K562 (cell line): ENCODE measurements around the gene SPTLC1. TPM values are rescaled to one million over a fixed set of nuclear protein-coding genes. Genes with fewer than 3 reads are reported as not detected.

ENCODE experiments used
- CREB3 ChIP-seq: fragments of 450-650 bp; conservative IDR thresholded peaks from 2 replicates; pipeline ENCODE4 v1.6.1; 2016; ENCODE audit warnings: missing genetic modification characterization, low read depth, mild to moderate bottlenecking, missing compliant biosample characterization, moderate library complexity
- GATA2 ChIP-seq: sonication (generic); formaldehyde crosslinking; IDR thresholded peaks from 2 replicates; pipeline ENCODE4 v1.4.0; 2020; ENCODE audit warnings: mild to moderate bottlenecking, missing genetic modification reagents
- KDM5B ChIP-seq: fragments of 200-600 bp; sonication (generic); IDR thresholded peaks from 2 replicates; pipeline ENCODE4 v1.6.1; 2012; ENCODE audit warnings: low read depth, mild to moderate bottlenecking, moderate library complexity, low read length, control low read depth, inconsistent platforms; ENCODE audit not compliant: insufficient replicate concordance
- MTA2 ChIP-seq: fragments of 450-650 bp; IDR thresholded peaks from 2 replicates; pipeline ENCODE4 v1.6.1; 2016; ENCODE audit warnings: low read depth
- NCOA1 ChIP-seq: fragments of 450-650 bp; IDR thresholded peaks from 2 replicates; pipeline ENCODE4 v1.6.1; 2016; ENCODE audit warnings: low read depth
- NFIC ChIP-seq: fragments of 450-650 bp; IDR thresholded peaks from 2 replicates; pipeline ENCODE4 v1.6.1; 2017; ENCODE audit warnings: mild to moderate bottlenecking, inconsistent platforms
- NR2C1 ChIP-seq, 2 experiments: fragments of 450-650 bp; IDR thresholded peaks; 2 replicates each; pipeline ENCODE4 v1.6.1; 2017; ENCODE audit warnings: mild to moderate bottlenecking in 2 of 2, antibody characterized with exemption in 1 of 2, inconsistent platforms in 1 of 2, missing compliant biosample characterization in 1 of 2, missing genetic modification characterization in 1 of 2
- SMARCA4 ChIP-seq: fragments of 450-650 bp; IDR thresholded peaks from 2 replicates; pipeline ENCODE4 v1.6.1; 2016
- STAT5B ChIP-seq: fragments of 250-450 bp; sonication (Bioruptor Pico); IDR thresholded peaks from 2 replicates; pipeline ENCODE4 v1.8.0; 2021; ENCODE audit warnings: mild to moderate bottlenecking, inconsistent platforms
- TFAP4 ChIP-seq: sonication (generic); formaldehyde crosslinking; IDR thresholded peaks from 2 replicates; pipeline ENCODE4 v1.8.0; 2022; ENCODE audit warnings: missing genetic modification reagents, mild to moderate bottlenecking, moderate library complexity, borderline replicate concordance
- ZNF133 ChIP-seq: fragments of 250-450 bp; sonication (Bioruptor Pico); IDR thresholded peaks from 2 replicates; pipeline ENCODE4 v1.4.0; 2020; ENCODE audit warnings: mild to moderate bottlenecking
- polyA plus RNA-seq, 8 experiments: library from polyadenylated mRNA; depleted of rRNA in 4 of 8; stranded (reverse) in 5 of 8; unstranded in 3 of 8; fragments of >200 nt; fragmentation: Nextera tagmentation in 2 of 8; fragmentation: Illumina TruSeq in 1 of 8; extraction: Ambion mirVana in 2 of 8; extraction: Trizol in 1 of 8; gene quantifications; 2 replicates each; pipeline versions ENCODE4 v1.2.1 to v1.2.3, GENCODE V29; 2011 to 2014; ENCODE audit warnings: inconsistent platforms in 1 of 8, missing spikeins in 1 of 8
- total RNA-seq, 7 experiments: library from RNA; depleted of rRNA in 6 of 7; stranded (reverse); fragments of >200 nt in 6 of 7; fragmentation: Illumina TruSeq in 2 of 7; extraction: Trizol in 2 of 7; gene quantifications; 2 replicates each; pipeline versions ENCODE4 v1.2.1 to v1.2.3, GENCODE V29; 2011 to 2021; ENCODE audit warnings: low replicate concordance in 1 of 7
- TF ChIP-seq, protein P1 (sequence below), 2 experiments: fragments of 200-800 bp in 1 of 2; sonication (Bioruptor generic) in 1 of 2; sonication (generic) in 1 of 2; formaldehyde crosslinking in 1 of 2; IDR thresholded peaks in 1 of 2; conservative IDR thresholded peaks in 1 of 2; 2 replicates each; pipeline versions ENCODE4 v1.5.0 to v1.6.1; 2016 to 2020; ENCODE audit warnings: missing compliant biosample characterization in 1 of 2, missing genetic modification characterization in 1 of 2, missing genetic modification reagents in 1 of 2
- TF ChIP-seq, protein P2 (sequence below): fragments of 450-650 bp; IDR thresholded peaks from 2 replicates; pipeline ENCODE4 v1.6.1; 2017; ENCODE audit warnings: antibody characterized with exemption, mild to moderate bottlenecking
- TF ChIP-seq, protein P3 (sequence below), 2 experiments: fragments of 150-350 bp in 1 of 2; IDR thresholded peaks; 2 replicates each; pipeline ENCODE4 v1.6.1; 2012 to 2016; ENCODE audit warnings: low read depth in 2 of 2, low read length in 2 of 2, mild to moderate bottlenecking in 1 of 2, moderate library complexity in 1 of 2

Gene SPTLC1
- total and polyA plus RNA-seq, 9 of the 15 experiments (the other 6 are each of a cell fraction or from before 2014, with no cell fraction given), result 58.8 to 125 (median 84.5) TPM

DNA sequence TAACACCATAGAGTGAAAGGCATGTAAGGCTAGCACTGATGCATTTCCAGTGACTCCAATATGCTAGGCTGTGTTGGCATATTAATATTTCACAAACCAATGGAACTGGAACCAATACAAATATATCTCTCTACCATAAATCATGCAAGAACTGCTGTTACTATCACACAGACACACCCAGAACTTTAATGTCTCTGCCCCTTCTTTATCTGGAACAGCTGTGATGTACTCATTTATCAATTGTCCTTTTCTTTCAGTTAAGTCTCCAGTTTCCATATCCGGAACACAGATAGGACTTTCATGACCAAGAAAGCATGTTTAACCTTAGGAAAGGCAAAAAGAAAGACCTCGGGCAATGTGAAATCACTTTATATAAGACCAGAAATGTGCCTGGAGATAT, 70.3 kb downstream of the SPTLC1 start (continued):
- TF ChIP-seq, protein P1, sequence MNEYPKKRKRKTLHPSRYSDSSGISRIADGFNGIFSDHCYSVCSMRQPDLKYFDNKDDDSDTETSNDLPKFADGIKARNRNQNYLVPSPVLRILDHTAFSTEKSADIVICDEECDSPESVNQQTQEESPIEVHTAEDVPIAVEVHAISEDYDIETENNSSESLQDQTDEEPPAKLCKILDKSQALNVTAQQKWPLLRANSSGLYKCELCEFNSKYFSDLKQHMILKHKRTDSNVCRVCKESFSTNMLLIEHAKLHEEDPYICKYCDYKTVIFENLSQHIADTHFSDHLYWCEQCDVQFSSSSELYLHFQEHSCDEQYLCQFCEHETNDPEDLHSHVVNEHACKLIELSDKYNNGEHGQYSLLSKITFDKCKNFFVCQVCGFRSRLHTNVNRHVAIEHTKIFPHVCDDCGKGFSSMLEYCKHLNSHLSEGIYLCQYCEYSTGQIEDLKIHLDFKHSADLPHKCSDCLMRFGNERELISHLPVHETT (CRISPR knock-in tag; conservative IDR thresholded peaks at IDR 0.05 in 1 of 2, IDR thresholded peaks at IDR 0.05 in 1 of 2), result no peak
- TF ChIP-seq, protein P2, sequence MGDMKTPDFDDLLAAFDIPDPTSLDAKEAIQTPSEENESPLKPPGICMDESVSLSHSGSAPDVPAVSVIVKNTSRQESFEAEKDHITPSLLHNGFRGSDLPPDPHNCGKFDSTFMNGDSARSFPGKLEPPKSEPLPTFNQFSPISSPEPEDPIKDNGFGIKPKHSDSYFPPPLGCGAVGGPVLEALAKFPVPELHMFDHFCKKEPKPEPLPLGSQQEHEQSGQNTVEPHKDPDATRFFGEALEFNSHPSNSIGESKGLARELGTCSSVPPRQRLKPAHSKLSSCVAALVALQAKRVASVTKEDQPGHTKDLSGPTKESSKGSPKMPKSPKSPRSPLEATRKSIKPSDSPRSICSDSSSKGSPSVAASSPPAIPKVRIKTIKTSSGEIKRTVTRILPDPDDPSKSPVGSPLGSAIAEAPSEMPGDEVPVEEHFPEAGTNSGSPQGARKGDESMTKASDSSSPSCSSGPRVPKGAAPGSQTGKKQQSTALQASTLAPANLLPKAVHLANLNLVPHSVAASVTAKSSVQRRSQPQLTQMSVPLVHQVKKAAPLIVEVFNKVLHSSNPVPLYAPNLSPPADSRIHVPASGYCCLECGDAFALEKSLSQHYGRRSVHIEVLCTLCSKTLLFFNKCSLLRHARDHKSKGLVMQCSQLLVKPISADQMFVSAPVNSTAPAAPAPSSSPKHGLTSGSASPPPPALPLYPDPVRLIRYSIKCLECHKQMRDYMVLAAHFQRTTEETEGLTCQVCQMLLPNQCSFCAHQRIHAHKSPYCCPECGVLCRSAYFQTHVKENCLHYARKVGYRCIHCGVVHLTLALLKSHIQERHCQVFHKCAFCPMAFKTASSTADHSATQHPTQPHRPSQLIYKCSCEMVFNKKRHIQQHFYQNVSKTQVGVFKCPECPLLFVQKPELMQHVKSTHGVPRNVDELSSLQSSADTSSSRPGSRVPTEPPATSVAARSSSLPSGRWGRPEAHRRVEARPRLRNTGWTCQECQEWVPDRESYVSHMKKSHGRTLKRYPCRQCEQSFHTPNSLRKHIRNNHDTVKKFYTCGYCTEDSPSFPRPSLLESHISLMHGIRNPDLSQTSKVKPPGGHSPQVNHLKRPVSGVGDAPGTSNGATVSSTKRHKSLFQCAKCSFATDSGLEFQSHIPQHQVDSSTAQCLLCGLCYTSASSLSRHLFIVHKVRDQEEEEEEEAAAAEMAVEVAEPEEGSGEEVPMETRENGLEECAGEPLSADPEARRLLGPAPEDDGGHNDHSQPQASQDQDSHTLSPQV, result peak; percentile 38; the same call in 1 of the 2 replicates
- TF ChIP-seq NR2C1 (IDR thresholded peaks at IDR 0.05) (no peak), NR2C1 (tag; IDR thresholded peaks at IDR 0.05) (peak; percentile 23; the same call in 1 of the 2 replicates), NFIC (peak; percentile 74), SMARCA4 (peak; percentile 88), CREB3 (no peak), GATA2 (CRISPR knock-in tag) (0 out of 2 replicates have a peak, but pooled peaks have one; percentile 20), NCOA1 (peak; percentile 21; the same call in 1 of the 2 replicates), TFAP4 (CRISPR knock-in tag) (peak; percentile 59; the same call in 1 of the 2 replicates), MTA2 (peak; percentile 76), STAT5B (CRISPR knock-in tag) (no peak), ZNF133 (no peak), KDM5B (no peak)
- TF ChIP-seq, protein P3, sequence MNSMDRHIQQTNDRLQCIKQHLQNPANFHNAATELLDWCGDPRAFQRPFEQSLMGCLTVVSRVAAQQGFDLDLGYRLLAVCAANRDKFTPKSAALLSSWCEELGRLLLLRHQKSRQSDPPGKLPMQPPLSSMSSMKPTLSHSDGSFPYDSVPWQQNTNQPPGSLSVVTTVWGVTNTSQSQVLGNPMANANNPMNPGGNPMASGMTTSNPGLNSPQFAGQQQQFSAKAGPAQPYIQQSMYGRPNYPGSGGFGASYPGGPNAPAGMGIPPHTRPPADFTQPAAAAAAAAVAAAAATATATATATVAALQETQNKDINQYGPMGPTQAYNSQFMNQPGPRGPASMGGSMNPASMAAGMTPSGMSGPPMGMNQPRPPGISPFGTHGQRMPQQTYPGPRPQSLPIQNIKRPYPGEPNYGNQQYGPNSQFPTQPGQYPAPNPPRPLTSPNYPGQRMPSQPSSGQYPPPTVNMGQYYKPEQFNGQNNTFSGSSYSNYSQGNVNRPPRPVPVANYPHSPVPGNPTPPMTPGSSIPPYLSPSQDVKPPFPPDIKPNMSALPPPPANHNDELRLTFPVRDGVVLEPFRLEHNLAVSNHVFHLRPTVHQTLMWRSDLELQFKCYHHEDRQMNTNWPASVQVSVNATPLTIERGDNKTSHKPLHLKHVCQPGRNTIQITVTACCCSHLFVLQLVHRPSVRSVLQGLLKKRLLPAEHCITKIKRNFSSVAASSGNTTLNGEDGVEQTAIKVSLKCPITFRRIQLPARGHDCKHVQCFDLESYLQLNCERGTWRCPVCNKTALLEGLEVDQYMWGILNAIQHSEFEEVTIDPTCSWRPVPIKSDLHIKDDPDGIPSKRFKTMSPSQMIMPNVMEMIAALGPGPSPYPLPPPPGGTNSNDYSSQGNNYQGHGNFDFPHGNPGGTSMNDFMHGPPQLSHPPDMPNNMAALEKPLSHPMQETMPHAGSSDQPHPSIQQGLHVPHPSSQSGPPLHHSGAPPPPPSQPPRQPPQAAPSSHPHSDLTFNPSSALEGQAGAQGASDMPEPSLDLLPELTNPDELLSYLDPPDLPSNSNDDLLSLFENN (IDR thresholded peaks at IDR 0.05; ENCODE audit: low read depth in 2 of 2, low read length in 2 of 2), result peak in 1 of 2 experiments; percentile 21; a peak in 1 of 4 replicates
